ENCODE measurements around the gene DESI1.

The DESI1 gene

GRCh38 chr22:41555325-41555982, 65.4 kb downstream of the DESI1 start:
- no peak for DNase-seq

- DNase-seq: no peak
Measured at GRCh38 chr22:41551877-41552582, 68.8 kb downstream of the DESI1 start.

- DNase-seq: no peak
Measured at GRCh38 chr22:41550952-41551491, 69.8 kb downstream of the DESI1 start.

GRCh38 chr22:41548830-41549211, 72.0 kb downstream of the DESI1 start:
- DNase-seq: no peak
